ENCODE data around the gene CTR9. TPM values are rescaled to one million over a fixed set of nuclear protein-coding genes. Genes with fewer than 3 reads are reported as not detected.

Gene CTR9
- total and polyA plus RNA-seq, 4 donors = 12.5 to 33.4 (median 19.7) TPM

GRCh38 chr11:10792385-10793068 lies 41.5 kb downstream of the CTR9 start:
- no peak overlapping the region for H3K4me3 ChIP-seq (ENCODE audit: low read depth in 1 of 3, low read length in 3 of 3)
- H3K9ac ChIP-seq (ENCODE audit: low read depth in 1 of 2, low read length in 2 of 2) = no peak overlapping the region
- TF ChIP-seq JUND (IDR thresholded peaks at IDR 0.05) (no peak), EGR1 (IDR thresholded peaks at IDR 0.05; ENCODE audit: low read depth in 2 of 2) (no peak), HNF4G (IDR thresholded peaks at IDR 0.05) (no peak), FOXA1 (IDR thresholded peaks at IDR 0.05) (no peak), RXRA (IDR thresholded peaks at IDR 0.05) (peak in 1 of 2 donors; percentile 29), RAD21 (IDR thresholded peaks at IDR 0.05) (peak; percentile 88 to 97), TAF1 (conservative IDR thresholded peaks at IDR 0.05) (no peak), YY1 (IDR thresholded peaks at IDR 0.05) (no peak), ZBTB33 (IDR thresholded peaks at IDR 0.05) (no peak), FOXA2 (IDR thresholded peaks at IDR 0.05) (no peak), SP1 (IDR thresholded peaks at IDR 0.05) (no peak), HNF4A (conservative IDR thresholded peaks at IDR 0.05) (peak in 1 of 2 donors; percentile 61), NR2F2 (IDR thresholded peaks at IDR 0.05) (no peak), ATF3 (IDR thresholded peaks at IDR 0.05) (no peak), GABPA (IDR thresholded peaks at IDR 0.05 in 1 of 2, conservative IDR thresholded peaks at IDR 0.05 in 1 of 2) (no peak)
- TF ChIP-seq, protein P1, sequence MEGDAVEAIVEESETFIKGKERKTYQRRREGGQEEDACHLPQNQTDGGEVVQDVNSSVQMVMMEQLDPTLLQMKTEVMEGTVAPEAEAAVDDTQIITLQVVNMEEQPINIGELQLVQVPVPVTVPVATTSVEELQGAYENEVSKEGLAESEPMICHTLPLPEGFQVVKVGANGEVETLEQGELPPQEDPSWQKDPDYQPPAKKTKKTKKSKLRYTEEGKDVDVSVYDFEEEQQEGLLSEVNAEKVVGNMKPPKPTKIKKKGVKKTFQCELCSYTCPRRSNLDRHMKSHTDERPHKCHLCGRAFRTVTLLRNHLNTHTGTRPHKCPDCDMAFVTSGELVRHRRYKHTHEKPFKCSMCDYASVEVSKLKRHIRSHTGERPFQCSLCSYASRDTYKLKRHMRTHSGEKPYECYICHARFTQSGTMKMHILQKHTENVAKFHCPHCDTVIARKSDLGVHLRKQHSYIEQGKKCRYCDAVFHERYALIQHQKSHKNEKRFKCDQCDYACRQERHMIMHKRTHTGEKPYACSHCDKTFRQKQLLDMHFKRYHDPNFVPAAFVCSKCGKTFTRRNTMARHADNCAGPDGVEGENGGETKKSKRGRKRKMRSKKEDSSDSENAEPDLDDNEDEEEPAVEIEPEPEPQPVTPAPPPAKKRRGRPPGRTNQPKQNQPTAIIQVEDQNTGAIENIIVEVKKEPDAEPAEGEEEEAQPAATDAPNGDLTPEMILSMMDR (IDR thresholded peaks at IDR 0.05; ENCODE audit: low read depth, low read length, missing input control) = peak; percentile 83
- TF ChIP-seq, protein P2, sequence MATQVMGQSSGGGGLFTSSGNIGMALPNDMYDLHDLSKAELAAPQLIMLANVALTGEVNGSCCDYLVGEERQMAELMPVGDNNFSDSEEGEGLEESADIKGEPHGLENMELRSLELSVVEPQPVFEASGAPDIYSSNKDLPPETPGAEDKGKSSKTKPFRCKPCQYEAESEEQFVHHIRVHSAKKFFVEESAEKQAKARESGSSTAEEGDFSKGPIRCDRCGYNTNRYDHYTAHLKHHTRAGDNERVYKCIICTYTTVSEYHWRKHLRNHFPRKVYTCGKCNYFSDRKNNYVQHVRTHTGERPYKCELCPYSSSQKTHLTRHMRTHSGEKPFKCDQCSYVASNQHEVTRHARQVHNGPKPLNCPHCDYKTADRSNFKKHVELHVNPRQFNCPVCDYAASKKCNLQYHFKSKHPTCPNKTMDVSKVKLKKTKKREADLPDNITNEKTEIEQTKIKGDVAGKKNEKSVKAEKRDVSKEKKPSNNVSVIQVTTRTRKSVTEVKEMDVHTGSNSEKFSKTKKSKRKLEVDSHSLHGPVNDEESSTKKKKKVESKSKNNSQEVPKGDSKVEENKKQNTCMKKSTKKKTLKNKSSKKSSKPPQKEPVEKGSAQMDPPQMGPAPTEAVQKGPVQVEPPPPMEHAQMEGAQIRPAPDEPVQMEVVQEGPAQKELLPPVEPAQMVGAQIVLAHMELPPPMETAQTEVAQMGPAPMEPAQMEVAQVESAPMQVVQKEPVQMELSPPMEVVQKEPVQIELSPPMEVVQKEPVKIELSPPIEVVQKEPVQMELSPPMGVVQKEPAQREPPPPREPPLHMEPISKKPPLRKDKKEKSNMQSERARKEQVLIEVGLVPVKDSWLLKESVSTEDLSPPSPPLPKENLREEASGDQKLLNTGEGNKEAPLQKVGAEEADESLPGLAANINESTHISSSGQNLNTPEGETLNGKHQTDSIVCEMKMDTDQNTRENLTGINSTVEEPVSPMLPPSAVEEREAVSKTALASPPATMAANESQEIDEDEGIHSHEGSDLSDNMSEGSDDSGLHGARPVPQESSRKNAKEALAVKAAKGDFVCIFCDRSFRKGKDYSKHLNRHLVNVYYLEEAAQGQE (IDR thresholded peaks at IDR 0.05) = no peak
- TF ChIP-seq, protein P3, sequence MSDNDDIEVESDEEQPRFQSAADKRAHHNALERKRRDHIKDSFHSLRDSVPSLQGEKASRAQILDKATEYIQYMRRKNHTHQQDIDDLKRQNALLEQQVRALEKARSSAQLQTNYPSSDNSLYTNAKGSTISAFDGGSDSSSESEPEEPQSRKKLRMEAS (IDR thresholded peaks at IDR 0.05) = no peak
- peaks cover 0 to 6% (median 3%) of the 10 kb centered on the region in 4 donors for H3K4me1 ChIP-seq (ENCODE audit: control insufficient read depth in 4 of 4, insufficient read depth in 4 of 4, low read length in 3 of 4)
- DNase-seq (ENCODE audit: low spot score) = peak; percentile 91
- no peaks in the 10 kb centered on the region for H3K9me3 ChIP-seq (ENCODE audit: control insufficient read depth in 4 of 4, low read length in 3 of 4)
- H3K27ac ChIP-seq (ENCODE audit: low read depth in 1 of 2, low read length in 2 of 2) = no peak overlapping the region
- no peaks in the 10 kb centered on the region for H3K27me3 ChIP-seq (ENCODE audit: control insufficient read depth in 4 of 4, insufficient read depth in 4 of 4, low read length in 3 of 4)
- peaks cover 2 to 17% (median 15%) of the 10 kb centered on the region in 4 donors for H3K36me3 ChIP-seq (ENCODE audit: control insufficient read depth in 4 of 4, insufficient read depth in 3 of 4, low read depth in 1 of 4, low read length in 3 of 4)
- 14% methylated on average over 24 of the region's 24 CpGs for WGBS

All from liver (tissue), 9 donors.